ENCODE measurements around the gene ATAD2B.

The ATAD2B gene

GRCh38 chr2:23905155-23905554 is 21.8 kb downstream of the ATAD2B start:
- no peak for DNase-seq

- no peak for DNase-seq
These were observed 22.2 kb downstream of the ATAD2B start for GRCh38 chr2:23904692-23905091.

- no peak for DNase-seq
These were observed 22.7 kb downstream of the ATAD2B start for GRCh38 chr2:23904215-23904614.

- no peak for DNase-seq
These were observed 23.9 kb downstream of the ATAD2B start for GRCh38 chr2:23903034-23903433.

GRCh38 chr2:23901966-23902846 is 24.7 kb downstream of the ATAD2B start:
- DNase-seq = no peak

GRCh38 chr2:23900541-23901322 is 26.2 kb downstream of the ATAD2B start:
- no peak for DNase-seq

GRCh38 chr2:23900133-23900532 is 26.8 kb downstream of the ATAD2B start:
- no peak for DNase-seq

- DNase-seq = no peak
These were observed 55.7 kb downstream of the ATAD2B start for GRCh38 chr2:23871206-23871605.

- no peak for DNase-seq
These were observed 59.5 kb downstream of the ATAD2B start for GRCh38 chr2:23867449-23867848.

GRCh38 chr2:23862716-23863426 is 64.1 kb downstream of the ATAD2B start:
- DNase-seq = no peak

GRCh38 chr2:23861952-23862351 is 65.0 kb downstream of the ATAD2B start:
- DNase-seq = no peak

- DNase-seq = no peak
These were observed 66.9 kb downstream of the ATAD2B start for GRCh38 chr2:23859983-23860382.

GRCh38 chr2:23859234-23859633 is 67.7 kb downstream of the ATAD2B start:
- no peak for DNase-seq

GRCh38 chr2:23850564-23851256 is 76.2 kb downstream of the ATAD2B start:
- DNase-seq = no peak

GRCh38 chr2:23844905-23845304 is 82.0 kb downstream of the ATAD2B start:
- DNase-seq = no peak

GRCh38 chr2:23843051-23843976 is 83.6 kb downstream of the ATAD2B start:
- no peak for DNase-seq

- DNase-seq = no peak
These were observed 86.9 kb downstream of the ATAD2B start for GRCh38 chr2:23839919-23840578.

GRCh38 chr2:23838996-23839395 is 87.9 kb downstream of the ATAD2B start:
- DNase-seq = no peak

- no peak for DNase-seq
These were observed 88.3 kb downstream of the ATAD2B start for GRCh38 chr2:23838581-23838980.

- DNase-seq = no peak
These were observed 89.1 kb downstream of the ATAD2B start for GRCh38 chr2:23837871-23838270.

GRCh38 chr2:23836971-23837565 is 89.9 kb downstream of the ATAD2B start:
- DNase-seq = no peak

Data from NCI-H526 (cell line).